ENCODE data around the gene ITGAX.

ITGAX gene

DNA sequence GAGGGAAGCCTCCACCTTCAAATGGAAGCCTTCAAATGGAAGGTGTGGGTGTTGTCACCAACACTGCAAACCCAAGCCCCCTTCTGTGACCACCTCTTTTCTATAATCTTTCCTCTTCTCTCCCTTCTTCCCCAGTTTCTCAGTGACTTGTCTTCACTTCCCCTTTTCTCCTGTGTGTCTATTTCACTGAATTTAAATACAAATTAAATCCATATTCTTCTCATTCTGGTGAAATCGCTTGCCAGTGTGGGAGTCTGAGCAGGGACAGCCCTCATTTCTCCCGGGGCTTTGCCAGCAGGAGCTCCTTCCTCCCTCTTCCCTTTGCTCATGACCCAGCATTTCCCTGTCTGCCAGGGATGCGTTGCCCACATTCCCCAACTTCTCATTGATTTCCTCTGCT lies 6.4 kb upstream of the ITGAX start:
- no peak overlapping the region for H3K27ac ChIP-seq (ENCODE audit: insufficient read depth in 1 of 2, low read depth in 1 of 2, low read length in 2 of 2, poor library complexity in 1 of 2, severe bottlenecking in 2 of 2)
- H3K4me3 ChIP-seq (ENCODE audit: control insufficient read depth in 1 of 7, extremely low read depth in 1 of 7, insufficient read depth in 4 of 7, low read depth in 2 of 7, low read length in 6 of 7): no peak overlapping the region
- H3K4me1 ChIP-seq (ENCODE audit: control extremely low read depth in 1 of 4, control insufficient read depth in 4 of 4, insufficient read depth in 4 of 4, low read length in 3 of 4): peaks cover 8 to 61% (median 39%) of the 10 kb centered on the region in 4 experiments
- H3K36me3 ChIP-seq (ENCODE audit: control insufficient read depth in 4 of 4, insufficient read depth in 4 of 4, low read length in 3 of 4): no peaks in the 10 kb centered on the region
- H3K9me3 ChIP-seq (ENCODE audit: control extremely low read depth in 1 of 5, control insufficient read depth in 4 of 5, insufficient read depth in 2 of 5, low read depth in 1 of 5, low read length in 4 of 5): no peaks in the 10 kb centered on the region
- ChIA-PET CTCF (interaction anchor here (1.5 kb wide), 1 partner anchor 34 kb away, joined by 3 read pairs; no protein-coding TSS in a partner anchor), POLR2A (no interaction called here)
- H3K27me3 ChIP-seq (replicated peaks in 2 of 5; ENCODE audit: control insufficient read depth in 4 of 5, insufficient read depth in 5 of 5, low read length in 4 of 5): no peaks in the 10 kb centered on the region
- peak in 2 of 3 donors; percentile 46 to 51 for DNase-seq
- 5% methylated on average over 3 of the region's 3 CpGs for WGBS (ENCODE audit: insufficient coverage)

DNA sequence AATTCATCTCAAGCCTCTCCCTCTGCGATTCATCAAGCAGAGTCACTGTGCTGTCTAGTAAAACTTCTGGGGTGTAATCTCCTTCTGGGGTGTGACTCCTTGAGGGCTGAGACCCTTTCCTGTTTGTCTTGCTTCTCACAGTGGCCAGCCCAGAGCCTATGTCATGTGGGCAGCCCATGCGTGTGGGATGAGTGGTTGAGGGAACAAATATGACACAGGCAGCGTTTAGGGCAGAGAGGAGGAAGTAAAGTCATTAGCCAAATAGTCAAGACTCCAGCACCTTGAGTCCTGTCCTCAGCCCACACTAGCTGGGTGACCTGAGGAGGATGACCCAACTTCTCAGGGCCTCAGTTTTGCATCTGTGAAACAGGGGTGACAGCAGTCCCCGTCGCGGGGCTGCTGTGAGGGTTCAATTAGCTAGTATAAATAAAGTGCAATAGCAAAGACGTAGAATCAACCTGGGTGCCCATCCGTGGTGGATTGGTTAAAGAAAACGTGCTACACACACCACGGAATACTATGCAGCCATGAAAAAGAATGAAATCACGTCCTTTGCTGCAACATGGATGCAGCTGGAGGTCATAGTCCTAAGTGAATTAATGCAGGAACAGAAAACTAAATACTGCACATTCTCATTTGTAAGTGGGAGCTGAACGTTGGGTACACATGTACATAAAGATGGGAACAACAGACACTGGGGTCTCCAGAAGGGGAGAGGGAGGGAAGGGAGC lies 4.5 kb upstream of the ITGAX start:
- ChIA-PET POLR2A (interaction anchor here (0.6 kb wide), 1 partner anchor 154 kb away, joined by 3 read pairs; no protein-coding TSS in a partner anchor), CTCF (no interaction called here)
- Histone ChIP-seq H3K4me1 (ENCODE audit: control extremely low read depth in 1 of 4, control insufficient read depth in 4 of 4, insufficient read depth in 4 of 4, low read length in 3 of 4) (peaks cover 15 to 72% (median 55%) of the 10 kb centered on the region in 4 experiments), H3K9me3 (ENCODE audit: control extremely low read depth in 1 of 5, control insufficient read depth in 4 of 5, insufficient read depth in 2 of 5, low read depth in 1 of 5, low read length in 4 of 5) (no peaks in the 10 kb centered on the region), H3K27me3 (replicated peaks in 2 of 5; ENCODE audit: control insufficient read depth in 4 of 5, insufficient read depth in 5 of 5, low read length in 4 of 5) (no peaks in the 10 kb centered on the region), H3K36me3 (ENCODE audit: control insufficient read depth in 4 of 4, insufficient read depth in 4 of 4, low read length in 3 of 4) (no peaks in the 10 kb centered on the region), H3K4me3 (ENCODE audit: control insufficient read depth in 1 of 7, extremely low read depth in 1 of 7, insufficient read depth in 4 of 7, low read depth in 2 of 7, low read length in 6 of 7) (no peak overlapping the region), H3K27ac (ENCODE audit: insufficient read depth in 1 of 2, low read depth in 1 of 2, low read length in 2 of 2, poor library complexity in 1 of 2, severe bottlenecking in 2 of 2) (no peak overlapping the region)
- peak in 2 of 3 donors; percentile 49 to 61 for DNase-seq
- 78% methylated on average over 11 of the region's 12 CpGs for WGBS (ENCODE audit: insufficient coverage)

DNA sequence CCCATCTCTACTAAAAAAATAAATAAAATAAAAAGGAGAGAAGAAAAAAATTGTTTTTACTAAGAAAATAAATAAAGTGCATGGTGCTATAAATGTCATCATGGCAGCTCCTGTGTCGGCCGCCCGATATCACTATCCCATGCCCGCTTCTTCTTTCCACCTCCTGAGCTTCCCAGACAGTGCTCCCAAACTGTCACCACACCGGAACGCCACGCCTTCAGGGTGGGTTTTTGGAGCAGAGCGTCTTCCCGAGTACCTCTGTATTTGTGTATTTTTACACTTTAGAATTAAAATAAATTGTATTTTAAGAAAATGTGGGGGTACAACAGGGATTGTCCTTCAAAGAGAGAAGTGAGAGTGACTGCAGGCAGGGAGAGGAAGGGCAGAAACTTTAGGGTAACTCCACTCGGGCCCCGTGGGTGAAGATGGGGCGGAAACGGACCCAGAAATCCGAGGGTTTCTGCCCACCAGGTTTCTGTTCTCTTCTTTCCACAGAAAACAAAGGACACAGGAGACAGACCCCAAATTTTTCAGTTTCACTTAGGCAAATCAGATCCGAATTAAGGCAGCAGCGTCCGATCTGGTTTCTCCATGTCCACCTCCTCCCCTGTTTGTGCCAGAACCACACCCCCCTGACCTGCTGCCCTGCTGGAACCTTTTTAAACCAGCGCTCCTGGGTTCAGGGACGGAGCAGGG lies 3.6 kb upstream of the ITGAX start:
- CTCF ChIA-PET: interaction anchor here (2.3 kb wide), 1 partner anchor 17 kb away, joined by 6 read pairs; no protein-coding TSS in a partner anchor
- no peak for DNase-seq
- Histone ChIP-seq H3K36me3 (ENCODE audit: control insufficient read depth in 4 of 4, insufficient read depth in 4 of 4, low read length in 3 of 4) (no peaks in the 10 kb centered on the region), H3K4me1 (ENCODE audit: control extremely low read depth in 1 of 4, control insufficient read depth in 4 of 4, insufficient read depth in 4 of 4, low read length in 3 of 4) (peaks cover 15 to 80% (median 65%) of the 10 kb centered on the region in 4 experiments), H3K27ac (ENCODE audit: insufficient read depth in 1 of 2, low read depth in 1 of 2, low read length in 2 of 2, poor library complexity in 1 of 2, severe bottlenecking in 2 of 2) (peak overlapping the region in 1 of 2 experiments; percentile 41), H3K27me3 (replicated peaks in 2 of 5; ENCODE audit: control insufficient read depth in 4 of 5, insufficient read depth in 5 of 5, low read length in 4 of 5) (no peaks in the 10 kb centered on the region), H3K4me3 (ENCODE audit: control insufficient read depth in 1 of 7, extremely low read depth in 1 of 7, insufficient read depth in 4 of 7, low read depth in 2 of 7, low read length in 6 of 7) (no peak overlapping the region), H3K9me3 (ENCODE audit: control extremely low read depth in 1 of 5, control insufficient read depth in 4 of 5, insufficient read depth in 2 of 5, low read depth in 1 of 5, low read length in 4 of 5) (no peaks in the 10 kb centered on the region)
- POLR2A ChIA-PET: interaction anchor here (0.6 kb wide), 2 partner anchors 109 to 155 kb away, joined by 3 read pairs; no protein-coding TSS in a partner anchor
- 85% methylated on average over 10 of the region's 19 CpGs for WGBS (ENCODE audit: insufficient coverage)

DNA sequence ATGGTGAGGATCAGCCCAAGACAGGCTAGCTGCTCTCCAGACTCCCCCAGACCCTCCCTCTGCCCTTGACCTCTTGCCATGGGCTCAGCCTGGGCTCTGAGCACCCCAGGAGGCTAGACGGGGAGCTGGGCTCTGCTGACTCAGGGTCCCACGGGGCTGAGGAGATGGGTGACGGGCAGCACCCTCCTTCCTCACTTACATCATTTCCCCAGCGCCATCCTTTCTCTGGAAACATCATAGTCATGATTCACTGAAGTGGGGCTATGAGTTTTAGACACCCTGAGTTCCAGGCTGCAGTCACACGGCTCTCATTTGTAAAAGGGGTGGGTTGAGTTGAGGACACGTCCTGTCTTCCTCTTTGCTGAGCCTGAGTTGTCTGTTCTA lies 3.0 kb upstream of the ITGAX start:
- 17% methylated on average over 6 of the region's 6 CpGs for WGBS (ENCODE audit: insufficient coverage)
- ChIA-PET CTCF (interaction anchor here (2.3 kb wide), 1 partner anchor 18 kb away, joined by 6 read pairs; no protein-coding TSS in a partner anchor), POLR2A (interaction anchor here (0.6 kb wide), 1 partner anchor 109 kb away, joined by 3 read pairs; no protein-coding TSS in a partner anchor)

DNA sequence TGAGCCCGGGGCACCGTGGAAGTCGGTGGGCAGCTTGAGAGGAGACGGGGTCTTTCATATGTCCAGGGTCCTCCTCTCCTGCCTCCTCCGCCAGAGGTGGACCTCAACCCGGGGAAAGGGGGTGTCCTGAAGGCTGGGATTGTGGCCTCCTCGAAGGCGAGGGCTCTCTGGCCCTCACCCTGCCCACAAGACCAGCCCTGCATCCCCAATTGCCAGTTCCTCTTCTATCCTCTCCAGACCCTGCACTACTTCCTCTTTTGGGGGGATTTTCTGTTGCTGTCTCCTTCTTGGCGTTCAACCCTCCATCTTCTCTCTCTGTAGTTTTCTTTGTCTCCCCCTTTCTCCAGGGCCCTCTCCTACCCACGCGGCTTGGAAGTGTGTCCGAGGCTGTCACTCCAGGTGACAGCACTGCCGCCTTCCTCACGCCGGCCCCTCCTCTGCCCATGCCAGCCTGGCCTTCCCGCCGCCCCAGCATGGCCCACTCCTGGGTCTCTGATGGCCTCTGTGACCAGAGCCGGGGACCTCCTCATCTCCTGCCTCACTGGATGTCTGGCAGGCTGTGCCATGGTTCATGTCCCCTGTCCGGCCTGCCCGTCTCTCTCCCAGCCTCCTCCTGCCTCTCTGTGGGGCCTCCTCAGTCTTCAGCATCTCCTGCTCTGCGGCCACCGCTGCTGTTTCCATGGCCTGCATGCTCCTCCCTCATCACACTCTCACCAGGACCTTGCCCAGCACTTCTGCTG lies 2.4 kb upstream of the ITGAX start:
- POLR2A ChIA-PET: interaction anchor here (0.5 to 0.6 kb wide), 2 partner anchors 108 to 877 kb away, joined by 3 to 4 read pairs; no protein-coding TSS in a partner anchor
- no peaks in the 10 kb centered on the region for H3K27me3 ChIP-seq (replicated peaks in 2 of 5; ENCODE audit: control insufficient read depth in 4 of 5, insufficient read depth in 5 of 5, low read length in 4 of 5)
- CTCF ChIA-PET: interaction anchor here (2.3 kb wide), 1 partner anchor 19 kb away, joined by 6 read pairs; no protein-coding TSS in a partner anchor
- peak overlapping the region in 2 of 7 experiments; percentile 29 to 44 for H3K4me3 ChIP-seq (ENCODE audit: control insufficient read depth in 1 of 7, extremely low read depth in 1 of 7, insufficient read depth in 4 of 7, low read depth in 2 of 7, low read length in 6 of 7)
- 51% methylated on average over 15 of the region's 22 CpGs for WGBS (ENCODE audit: insufficient coverage)
- H3K36me3 ChIP-seq (ENCODE audit: control insufficient read depth in 4 of 4, insufficient read depth in 4 of 4, low read length in 3 of 4): no peaks in the 10 kb centered on the region
- peak overlapping the region; percentile 28 to 41 for H3K27ac ChIP-seq (ENCODE audit: insufficient read depth in 1 of 2, low read depth in 1 of 2, low read length in 2 of 2, poor library complexity in 1 of 2, severe bottlenecking in 2 of 2)
- H3K4me1 ChIP-seq (ENCODE audit: control extremely low read depth in 1 of 4, control insufficient read depth in 4 of 4, insufficient read depth in 4 of 4, low read length in 3 of 4): peaks cover 15 to 90% (median 75%) of the 10 kb centered on the region in 4 experiments
- DNase-seq: peak; percentile 54 to 91 (median 88)
- no peaks in the 10 kb centered on the region for H3K9me3 ChIP-seq (ENCODE audit: control extremely low read depth in 1 of 5, control insufficient read depth in 4 of 5, insufficient read depth in 2 of 5, low read depth in 1 of 5, low read length in 4 of 5)

More for the DNA sequence above, 3.0 kb upstream of the ITGAX start:
- peak overlapping the region in 1 of 7 experiments; percentile 15 for H3K4me3 ChIP-seq (ENCODE audit: control insufficient read depth in 1 of 7, extremely low read depth in 1 of 7, insufficient read depth in 4 of 7, low read depth in 2 of 7, low read length in 6 of 7)
- peaks cover 15 to 86% (median 70%) of the 10 kb centered on the region in 4 experiments for H3K4me1 ChIP-seq (ENCODE audit: control extremely low read depth in 1 of 4, control insufficient read depth in 4 of 4, insufficient read depth in 4 of 4, low read length in 3 of 4)
- no peaks in the 10 kb centered on the region for H3K27me3 ChIP-seq (replicated peaks in 2 of 5; ENCODE audit: control insufficient read depth in 4 of 5, insufficient read depth in 5 of 5, low read length in 4 of 5)
- H3K27ac ChIP-seq (ENCODE audit: insufficient read depth in 1 of 2, low read depth in 1 of 2, low read length in 2 of 2, poor library complexity in 1 of 2, severe bottlenecking in 2 of 2): peak overlapping the region; percentile 28 to 41
- H3K9me3 ChIP-seq (ENCODE audit: control extremely low read depth in 1 of 5, control insufficient read depth in 4 of 5, insufficient read depth in 2 of 5, low read depth in 1 of 5, low read length in 4 of 5): no peaks in the 10 kb centered on the region
- H3K36me3 ChIP-seq (ENCODE audit: control insufficient read depth in 4 of 4, insufficient read depth in 4 of 4, low read length in 3 of 4): no peaks in the 10 kb centered on the region
- DNase-seq: peak in 2 of 3 donors; percentile 80

DNA sequence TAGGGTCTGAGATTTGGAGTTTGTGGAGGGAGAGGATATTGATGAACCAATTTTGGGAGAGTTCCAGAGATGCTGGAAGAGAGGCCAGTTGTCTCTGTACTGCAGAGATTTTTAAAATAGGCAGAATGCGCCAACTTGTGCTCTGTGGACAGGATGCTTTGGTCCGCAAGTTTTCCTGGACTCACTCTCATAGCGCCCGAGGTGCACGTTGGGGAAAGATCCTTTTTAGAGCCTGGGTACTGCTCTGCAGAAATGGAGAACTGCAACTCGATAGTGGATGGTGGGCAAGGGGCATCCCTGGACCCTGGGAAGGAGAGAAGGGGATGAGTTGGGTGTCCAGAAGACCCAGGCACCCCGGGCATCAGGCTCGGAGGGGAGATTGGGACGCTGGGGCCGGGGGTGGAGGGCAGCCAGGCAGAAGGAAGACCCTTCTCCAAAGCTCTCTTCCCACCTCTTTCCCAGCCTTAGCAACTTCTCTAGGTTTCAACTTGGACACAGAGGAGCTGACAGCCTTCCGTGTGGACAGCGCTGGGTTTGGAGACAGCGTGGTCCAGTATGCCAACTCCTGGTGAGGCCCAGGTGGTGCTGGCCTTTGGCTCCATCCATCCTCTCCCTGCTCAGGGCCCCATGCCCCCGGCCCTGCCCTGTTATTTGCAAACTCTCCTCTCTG lies 590 bp downstream of the ITGAX start:
- ChIA-PET POLR2A (no interaction called here), CTCF (interaction anchor here (0.7 to 1.7 kb wide), 4 partner anchors 16 to 35 kb away, joined by 3 to 9 read pairs (median 4); no protein-coding TSS in a partner anchor)
- Histone ChIP-seq H3K27ac (ENCODE audit: insufficient read depth in 1 of 2, low read depth in 1 of 2, low read length in 2 of 2, poor library complexity in 1 of 2, severe bottlenecking in 2 of 2) (peak overlapping the region in 1 of 2 experiments; percentile 22), H3K36me3 (ENCODE audit: control insufficient read depth in 4 of 4, insufficient read depth in 4 of 4, low read length in 3 of 4) (no peaks in the 10 kb centered on the region), H3K4me3 (ENCODE audit: control insufficient read depth in 1 of 7, extremely low read depth in 1 of 7, insufficient read depth in 4 of 7, low read depth in 2 of 7, low read length in 6 of 7) (peak overlapping the region in 3 of 7 experiments; percentile 4 to 53 (median 19)), H3K9me3 (ENCODE audit: control extremely low read depth in 1 of 5, control insufficient read depth in 4 of 5, insufficient read depth in 2 of 5, low read depth in 1 of 5, low read length in 4 of 5) (no peaks in the 10 kb centered on the region), H3K4me1 (ENCODE audit: control extremely low read depth in 1 of 4, control insufficient read depth in 4 of 4, insufficient read depth in 4 of 4, low read length in 3 of 4) (peaks cover 14 to 71% (median 65%) of the 10 kb centered on the region in 4 experiments), H3K27me3 (replicated peaks in 2 of 5; ENCODE audit: control insufficient read depth in 4 of 5, insufficient read depth in 5 of 5, low read length in 4 of 5) (no peaks in the 10 kb centered on the region)
- 70% methylated on average over 10 of the region's 14 CpGs for WGBS (ENCODE audit: insufficient coverage)
- DNase-seq: no peak

Data from common myeloid progenitor, CD34-positive (primary cell).